Keratinocyte (primary cell): ENCODE measurements around the gene ZFP91. TPM values are rescaled to one million over a fixed set of nuclear protein-coding genes. Genes with fewer than 3 reads are reported as not detected.

Experiments
- DNase-seq: peaks from one replicate; pipeline ENCODE4 v3.0.0-alpha.2; 2011; ENCODE audit warnings: low read depth, missing footprints, low spot score
- FAIRE-seq: peaks from 2 replicates; lab custom pipeline; 2011; peaks lifted over from hg19 to GRCh38; lab: Jason Lieb, UNC
- H2AFZ ChIP-seq: 2 replicates; pipeline ENCODE4 v1.6.0; 2012; ENCODE audit warnings: low read length, control low read depth, inconsistent platforms; ENCODE audit not compliant: control insufficient read depth
- H3K27ac ChIP-seq: 2 replicates; pipeline ENCODE4 v1.5.1; 2011; ENCODE audit warnings: low read length; ENCODE audit not compliant: control insufficient read depth, insufficient read depth
- H3K27me3 ChIP-seq: 3 replicates; pipeline ENCODE4 v1.6.0; 2011; ENCODE audit warnings: low read length; ENCODE audit not compliant: control insufficient read depth, insufficient read depth; ENCODE audit errors: extremely low read depth
- H3K36me3 ChIP-seq, 2 experiments: 2 replicates in 1 of 2; 3 replicates in 1 of 2; pipeline ENCODE4 v1.5.1; 2011; ENCODE audit warnings: low read length in 2 of 2, mild to moderate bottlenecking in 1 of 2; ENCODE audit not compliant: control insufficient read depth in 2 of 2, insufficient read depth in 2 of 2; ENCODE audit errors: extremely low read depth in 1 of 2
- H3K4me1 ChIP-seq: 3 replicates; pipeline ENCODE4 v1.5.1; 2011; ENCODE audit warnings: low read length; ENCODE audit not compliant: control insufficient read depth, insufficient read depth; ENCODE audit errors: extremely low read depth
- H3K4me2 ChIP-seq: 3 replicates; pipeline ENCODE4 v1.6.0; 2011; ENCODE audit warnings: low read depth, low read length; ENCODE audit not compliant: control insufficient read depth, insufficient read depth; ENCODE audit errors: extremely low read depth
- H3K4me3 ChIP-seq, 3 experiments: fragments of 200-600 bp in 1 of 3; sonication (generic) in 1 of 3; 2 replicates in 2 of 3; 3 replicates in 1 of 3; pipeline ENCODE4 v1.5.1; 2011 to 2016; ENCODE audit warnings: low read length in 3 of 3, mild to moderate bottlenecking in 3 of 3, control low read depth in 2 of 3, inconsistent platforms in 1 of 3, low read depth in 1 of 3, mixed read lengths in 1 of 3, mixed run types in 1 of 3, moderate library complexity in 1 of 3; ENCODE audit not compliant: control insufficient read depth in 2 of 3, insufficient read depth in 2 of 3; ENCODE audit errors: extremely low read depth in 1 of 3
- H3K79me2 ChIP-seq: 2 replicates; pipeline ENCODE4 v1.6.0; 2012; ENCODE audit warnings: low read length; ENCODE audit not compliant: control insufficient read depth, insufficient read depth
- H3K9ac ChIP-seq: 3 replicates; pipeline ENCODE4 v1.6.0; 2011; ENCODE audit warnings: low read length; ENCODE audit not compliant: control insufficient read depth, insufficient read depth; ENCODE audit errors: extremely low read depth
- H3K9me1 ChIP-seq: 3 replicates; pipeline ENCODE4 v1.6.0; 2011; ENCODE audit warnings: low read length; ENCODE audit not compliant: control insufficient read depth, insufficient read depth; ENCODE audit errors: extremely low read depth
- H3K9me3 ChIP-seq: 2 replicates; pipeline ENCODE4 v1.5.1; 2012; ENCODE audit warnings: low read depth, low read length; ENCODE audit not compliant: control insufficient read depth
- H4K20me1 ChIP-seq: 3 replicates; pipeline ENCODE4 v1.6.0; 2011; ENCODE audit warnings: low read length; ENCODE audit not compliant: control insufficient read depth, insufficient read depth; ENCODE audit errors: extremely low read depth
- CTCF ChIP-seq, 3 experiments: IDR thresholded peaks in 1 of 3; conservative IDR thresholded peaks in 1 of 3; optimal IDR thresholded peaks in 1 of 3; 2 replicates in 2 of 3; 3 replicates in 1 of 3; pipeline versions ENCODE3 to v1.5.1; 2011; ENCODE audit warnings: low read length in 3 of 3, mild to moderate bottlenecking in 3 of 3, moderate library complexity in 2 of 3, control low read depth in 1 of 3, inconsistent platforms in 1 of 3; ENCODE audit not compliant: insufficient read depth in 2 of 3; ENCODE audit errors: extremely low read depth in 1 of 3
- EZH2 ChIP-seq: IDR thresholded peaks from one replicate; pipeline ENCODE4 v1.6.1; 2012; ENCODE audit warnings: inconsistent platforms, mild to moderate bottlenecking, low read length, moderate library complexity
- dilution Hi-C: fragments of 300-500 bp; cut with MboI; formaldehyde crosslinking; loops from one replicate; pipeline ENCODE4 v1.7.0; 2020; ENCODE audit warnings: low sequenced_read_pairs; ENCODE audit not compliant: extremely low pct_ligation_motif_present
- polyA plus RNA-seq, 5 experiments: library from polyadenylated mRNA; depleted of rRNA in 3 of 5; stranded (reverse) in 3 of 5; stranded (forward) in 1 of 5; unstranded in 1 of 5; fragments of >200 nt; gene quantifications; 1 replicate in 1 of 5; 2 replicates in 3 of 5; 3 replicates in 1 of 5; pipeline versions ENCODE4 v1.2.1 to v1.2.3, GENCODE V29; 2011 to 2012; ENCODE audit warnings: missing spikeins in 2 of 5, low read depth in 1 of 5, low replicate concordance in 1 of 5

Gene ZFP91
- polyA plus RNA-seq, 1 donor (not counting 4 experiments of a cell fraction or from before 2014, with no cell fraction given): 45.6 TPM

DNA sequence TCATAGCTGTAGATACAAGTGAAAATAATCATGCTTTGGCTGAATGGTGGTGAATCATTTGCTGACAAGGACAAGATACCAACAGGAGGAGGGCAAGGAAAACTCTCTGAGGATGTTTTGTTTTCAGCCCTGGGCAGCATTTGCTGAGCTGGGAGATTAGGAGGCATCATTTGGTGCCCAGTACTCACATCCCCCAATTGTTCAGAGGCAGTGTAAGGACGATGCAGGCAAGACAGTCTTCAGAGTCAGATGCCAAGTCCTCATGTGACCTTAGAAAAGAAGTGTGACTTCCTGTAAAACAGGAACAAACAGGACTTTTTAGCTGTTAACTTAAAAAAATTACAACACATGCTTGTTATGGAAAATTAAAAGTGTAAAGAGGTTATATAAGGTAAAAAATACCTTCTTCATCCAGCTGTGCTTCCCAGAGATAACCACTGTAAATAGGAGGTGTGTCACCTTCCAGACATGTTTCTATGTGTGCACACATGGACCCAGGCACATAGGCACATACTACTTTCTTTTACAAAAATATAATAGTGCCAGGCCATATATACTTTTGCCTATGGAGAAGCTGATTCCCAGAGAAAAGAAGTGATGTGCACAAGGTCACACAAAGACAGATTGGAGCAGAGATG lies 61.6 kb downstream of the ZFP91 start:
- Histone ChIP-seq H3K27ac (no peak overlapping the region), H2AFZ (no peak overlapping the region), H3K9me1 (no peaks in the 10 kb centered on the region), H3K9ac (no peak overlapping the region), H3K4me2 (no peak overlapping the region), H3K4me1 (no peaks in the 10 kb centered on the region), H3K36me3 (no peaks in the 10 kb centered on the region), H3K9me3 (no peaks in the 10 kb centered on the region), H3K4me3 (no peak overlapping the region), H3K79me2 (no peaks in the 10 kb centered on the region), H4K20me1 (no peaks in the 10 kb centered on the region), H3K27me3 (no peaks in the 10 kb centered on the region)
- TF ChIP-seq CTCF (optimal IDR thresholded peaks at IDR 0.05 in 1 of 3, IDR thresholded peaks at IDR 0.05 in 1 of 3, conservative IDR thresholded peaks at IDR 0.05 in 1 of 3; ENCODE audit: extremely low read depth in 1 of 3, insufficient read depth in 2 of 3, low read length in 3 of 3): no peak
- TF ChIP-seq EZH2: no peak
- FAIRE-seq (no peak), DNase-seq (no peak)
- dilution Hi-C loops: no loop called here

DNA sequence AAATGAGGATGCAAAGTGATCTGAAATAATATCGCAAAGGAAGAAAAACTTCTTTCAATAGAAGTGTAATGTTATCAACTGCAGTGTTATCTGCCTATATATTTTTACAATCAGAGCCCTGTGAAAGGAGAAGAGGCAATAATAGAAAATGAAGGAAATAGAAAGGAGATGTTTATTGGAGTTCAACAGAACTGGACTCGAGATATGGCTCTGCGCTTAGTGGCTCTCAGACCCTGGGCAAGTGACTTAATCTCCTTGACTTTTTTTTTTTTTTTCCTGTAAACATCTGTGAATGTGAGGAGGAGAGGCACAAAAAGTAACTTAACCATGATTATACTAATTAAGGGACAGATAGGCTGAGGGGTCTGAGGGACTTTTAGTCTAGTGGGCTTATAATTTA lies 62.5 kb downstream of the ZFP91 start:
- H3K27ac ChIP-seq: no peak overlapping the region
- no peaks in the 10 kb centered on the region for H3K27me3 ChIP-seq
- no peaks in the 10 kb centered on the region for H3K36me3 ChIP-seq
- no peaks in the 10 kb centered on the region for H3K9me3 ChIP-seq
- DNase-seq (no peak), FAIRE-seq (no peak)
- H3K4me3 ChIP-seq: no peak overlapping the region
- no peak overlapping the region for H3K4me2 ChIP-seq
- no peaks in the 10 kb centered on the region for H3K79me2 ChIP-seq
- no peaks in the 10 kb centered on the region for H3K9me1 ChIP-seq
- no peak overlapping the region for H3K9ac ChIP-seq
- H2AFZ ChIP-seq: no peak overlapping the region
- dilution Hi-C loops: no loop called here
- H3K4me1 ChIP-seq: no peaks in the 10 kb centered on the region
- H4K20me1 ChIP-seq: no peaks in the 10 kb centered on the region
- no peak for TF ChIP-seq EZH2
- no peak for TF ChIP-seq CTCF (optimal IDR thresholded peaks at IDR 0.05 in 1 of 3, IDR thresholded peaks at IDR 0.05 in 1 of 3, conservative IDR thresholded peaks at IDR 0.05 in 1 of 3; ENCODE audit: extremely low read depth in 1 of 3, insufficient read depth in 2 of 3, low read length in 3 of 3)
